Activated CD8-positive, alpha-beta T cell treated with anti-CD3 and anti-CD28 coated beads for 36 hours (primary cell): ENCODE measurements around the gene LMX1B. TPM values are rescaled to one million over a fixed set of nuclear protein-coding genes. Genes with fewer than 3 reads are reported as not detected.

Experiments used
- ATAC-seq: fragments of 200-7000 bp; cut with Tn5 transposase; one replicate; pipeline ENCODE4 v1.10.0; 2021; ENCODE audit warnings: mild to moderate bottlenecking, moderate library complexity
- CTCF ChIA-PET: fragments of 350-600 bp; sonication (Branson Sonifier 250); formaldehyde crosslinking; loops from one replicate; lab custom pipeline; 2021; ENCODE audit warnings: antibody characterized with exemption; lab: Charles Lee
- POLR2A ChIA-PET: fragments of 350-600 bp; sonication (Branson Sonifier 250); formaldehyde crosslinking; loops from one replicate; lab custom pipeline; 2021; ENCODE audit warnings: antibody characterized with exemption; lab: Charles Lee
- DNase-seq: peaks from one replicate; pipeline ENCODE4 v3.0.0-alpha.2; 2020
- H3K27ac Mint-ChIP-seq: one replicate; pipeline ENCODE4 v1.8.0; 2021; ENCODE audit warnings: mild to moderate bottlenecking, mixed read lengths
- H3K27me3 Mint-ChIP-seq: one replicate; pipeline ENCODE4 v1.8.0; 2021; ENCODE audit warnings: mixed read lengths
- H3K36me3 Mint-ChIP-seq: one replicate; pipeline ENCODE4 v1.8.0; 2021; ENCODE audit warnings: low read depth, mixed read lengths
- H3K4me1 Mint-ChIP-seq: one replicate; pipeline ENCODE4 v1.8.0; 2021; ENCODE audit warnings: low read depth, mixed read lengths
- H3K4me3 Mint-ChIP-seq: one replicate; pipeline ENCODE4 v1.8.0; 2021; ENCODE audit warnings: mild to moderate bottlenecking, moderate library complexity, mixed read lengths
- H3K9me3 Mint-ChIP-seq: one replicate; pipeline ENCODE4 v1.8.0; 2021; ENCODE audit warnings: mixed read lengths
- CTCF ChIP-seq: fragments of 200-600 bp; IDR thresholded peaks from one replicate; pipeline ENCODE4 v1.8.0; 2022; ENCODE audit warnings: antibody characterized with exemption, mild to moderate bottlenecking
- intact Hi-C: fragments of 100-400 bp; cut with micrococcal nuclease; formaldehyde crosslinking; loops from one replicate; pipeline ENCODE4 v1.10.0; 2022
- total RNA-seq, 2 experiments: library from RNA; stranded (reverse); gene quantifications; one replicate each; pipeline ENCODE4 v1.2.3, GENCODE V29; 2021

Gene LMX1B
- total RNA-seq, 2 experiments from 2014 or later: not detected

GRCh38 chr9:126642839-126643238, 29.1 kb downstream of the LMX1B start:
- Mint-ChIP-seq H3K27me3 (peaks cover 47% of the 10 kb centered on the region), H3K4me1 (peaks cover 2% of the 10 kb centered on the region), H3K4me3 (no peak overlapping the region), H3K9me3 (no peaks in the 10 kb centered on the region), H3K27ac (no peak overlapping the region), H3K36me3 (no peaks in the 10 kb centered on the region)
- DNase-seq (no peak), ATAC-seq (no peak)
- ChIA-PET POLR2A (no interaction called here), CTCF (no interaction called here)
- TF ChIP-seq CTCF: no peak
- intact Hi-C loops: no loop called here

- no peak for TF ChIP-seq CTCF
- no peak for ATAC-seq
- ChIA-PET POLR2A (interaction anchor here (0.6 kb wide), 1 partner anchor 17 kb away, joined by 3 read pairs; no protein-coding TSS in a partner anchor), CTCF (interaction anchor here (1.5 kb wide), 1 partner anchor 47 kb away, joined by 3 read pairs; no protein-coding TSS in a partner anchor)
- Mint-ChIP-seq H3K27ac (no peak overlapping the region), H3K4me1 (no peaks in the 10 kb centered on the region), H3K9me3 (no peaks in the 10 kb centered on the region), H3K27me3 (peaks cover 48% of the 10 kb centered on the region), H3K4me3 (no peak overlapping the region), H3K36me3 (no peaks in the 10 kb centered on the region)
- intact Hi-C loops: no loop called here
- no peak for DNase-seq
These were observed 30.3 kb downstream of the LMX1B start for GRCh38 chr9:126643945-126644527.

DNA sequence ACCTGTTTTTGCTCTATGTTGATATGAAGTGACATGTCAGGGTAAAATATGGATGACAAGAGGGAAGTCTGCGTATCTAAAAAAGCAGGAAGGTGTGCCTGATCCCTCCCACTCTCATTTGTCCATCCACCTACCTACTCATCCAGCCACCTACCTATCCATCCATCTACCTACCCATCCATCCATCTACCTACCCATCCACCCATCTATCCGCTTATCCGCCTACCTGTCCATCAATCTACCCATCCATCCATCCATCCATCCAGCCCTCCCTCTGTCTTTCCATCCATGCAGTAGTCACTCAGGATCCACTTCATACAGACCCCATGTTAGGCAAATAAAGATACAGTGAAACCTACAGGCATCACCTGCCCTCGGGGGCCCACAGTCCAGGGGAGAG, 32.4 kb downstream of the LMX1B start:
- no peak for ATAC-seq

GRCh38 chr9:126647585-126648411, 34.1 kb downstream of the LMX1B start:
- POLR2A ChIA-PET: no interaction called here

More for the DNA sequence above, 32.4 kb downstream of the LMX1B start:
- Mint-ChIP-seq H3K9me3 (no peaks in the 10 kb centered on the region), H3K4me1 (no peaks in the 10 kb centered on the region), H3K27ac (no peak overlapping the region), H3K27me3 (peaks cover 50% of the 10 kb centered on the region), H3K36me3 (no peaks in the 10 kb centered on the region), H3K4me3 (no peak overlapping the region)
- intact Hi-C loops: no loop called here
- CTCF ChIA-PET: no interaction called here
- no peak for DNase-seq
- POLR2A ChIA-PET: interaction anchor here (0.6 kb wide), 1 partner anchor 158 kb away, joined by 3 read pairs; no protein-coding TSS in a partner anchor
- TF ChIP-seq CTCF: no peak

More at GRCh38 chr9:126647585-126648411, 34.1 kb downstream of the LMX1B start:
- Mint-ChIP-seq H3K27me3 (peaks cover 44% of the 10 kb centered on the region), H3K36me3 (no peaks in the 10 kb centered on the region), H3K4me1 (no peaks in the 10 kb centered on the region), H3K4me3 (no peak overlapping the region), H3K27ac (no peak overlapping the region), H3K9me3 (no peaks in the 10 kb centered on the region)
- DNase-seq: no peak
- CTCF ChIA-PET: no interaction called here
- no peak for TF ChIP-seq CTCF
- no peak for ATAC-seq
- intact Hi-C loops: no loop called here
